AG04450 (cell line): ENCODE data around the gene BCKDHA. TPM values are rescaled to one million over a fixed set of nuclear protein-coding genes. Genes with fewer than 3 reads are reported as not detected.

Experiments used
- CTCF ChIA-PET: fragments of 300-600, 350-600 bp; formaldehyde crosslinking; extraction: SDS; loops from one replicate; lab custom pipeline; 2022; ENCODE audit warnings: antibody characterized with exemption, inconsistent platforms; lab: Charles Lee
- POLR2A ChIA-PET: fragments of 350-600 bp; formaldehyde crosslinking; extraction: SDS; loops from one replicate; lab custom pipeline; 2021; ENCODE audit warnings: antibody characterized with exemption, inconsistent platforms; lab: Yijun Ruan, JAX
- DNase-seq: peaks from one replicate; pipeline ENCODE4 v3.0.0-alpha.2; 2011; ENCODE audit warnings: low read depth, low spot score
- H3K27ac ChIP-seq: one replicate; pipeline ENCODE4 v1.5.1; 2012; ENCODE audit warnings: low read depth, low read length, control low read depth
- H3K27me3 ChIP-seq: one replicate; pipeline ENCODE4 v1.6.0; 2012; ENCODE audit warnings: low read length; ENCODE audit not compliant: control insufficient read depth, insufficient read depth
- H3K4me3 ChIP-seq: 2 replicates; pipeline ENCODE4 v1.5.1; 2011; ENCODE audit warnings: mild to moderate bottlenecking, low read depth, low read length, control low read depth
- H3K9me3 ChIP-seq: 2 replicates; pipeline ENCODE4 v1.5.1; 2012; ENCODE audit warnings: low read length; ENCODE audit not compliant: control insufficient read depth, insufficient read depth
- polyA plus RNA-seq: library from polyadenylated mRNA; depleted of rRNA; stranded (reverse); fragments of >200 nt; gene quantifications from 2 replicates; pipeline ENCODE4 v1.2.3, GENCODE V29; 2011
- TF ChIP-seq, protein P1 (sequence below): IDR thresholded peaks from 2 replicates; pipeline ENCODE4 v1.5.1; 2011; ENCODE audit warnings: low read depth, low read length, control low read depth, inconsistent platforms

Gene BCKDHA
- polyA plus RNA-seq, 1 experiment, result 15.3 TPM

DNA sequence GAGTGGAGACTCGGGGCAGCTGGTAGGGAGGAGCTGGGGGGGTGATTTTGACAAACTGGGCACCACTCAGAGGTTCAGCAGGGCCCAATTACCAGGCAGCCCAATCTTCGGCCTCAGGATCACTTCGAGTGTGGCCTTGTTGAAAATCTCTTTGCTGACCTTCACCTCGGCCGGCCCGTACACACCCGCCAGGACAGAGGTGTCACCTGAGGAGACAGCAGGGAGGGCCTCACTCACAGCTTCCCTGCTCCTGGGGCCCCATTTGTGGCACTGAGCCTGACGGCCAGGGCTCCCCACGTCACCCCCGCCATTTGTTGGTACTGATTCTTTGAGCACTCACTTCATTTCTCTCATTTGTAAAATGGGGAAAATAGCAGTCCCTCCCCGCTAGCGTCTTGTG, 4.8 kb upstream of the BCKDHA start:
- no peak overlapping the region for H3K27ac ChIP-seq
- H3K4me3 ChIP-seq, result no peak overlapping the region
- H3K27me3 ChIP-seq, result no peaks in the 10 kb centered on the region
- CTCF ChIA-PET, result no interaction called here
- POLR2A ChIA-PET, result no interaction called here
- TF ChIP-seq, protein P1, sequence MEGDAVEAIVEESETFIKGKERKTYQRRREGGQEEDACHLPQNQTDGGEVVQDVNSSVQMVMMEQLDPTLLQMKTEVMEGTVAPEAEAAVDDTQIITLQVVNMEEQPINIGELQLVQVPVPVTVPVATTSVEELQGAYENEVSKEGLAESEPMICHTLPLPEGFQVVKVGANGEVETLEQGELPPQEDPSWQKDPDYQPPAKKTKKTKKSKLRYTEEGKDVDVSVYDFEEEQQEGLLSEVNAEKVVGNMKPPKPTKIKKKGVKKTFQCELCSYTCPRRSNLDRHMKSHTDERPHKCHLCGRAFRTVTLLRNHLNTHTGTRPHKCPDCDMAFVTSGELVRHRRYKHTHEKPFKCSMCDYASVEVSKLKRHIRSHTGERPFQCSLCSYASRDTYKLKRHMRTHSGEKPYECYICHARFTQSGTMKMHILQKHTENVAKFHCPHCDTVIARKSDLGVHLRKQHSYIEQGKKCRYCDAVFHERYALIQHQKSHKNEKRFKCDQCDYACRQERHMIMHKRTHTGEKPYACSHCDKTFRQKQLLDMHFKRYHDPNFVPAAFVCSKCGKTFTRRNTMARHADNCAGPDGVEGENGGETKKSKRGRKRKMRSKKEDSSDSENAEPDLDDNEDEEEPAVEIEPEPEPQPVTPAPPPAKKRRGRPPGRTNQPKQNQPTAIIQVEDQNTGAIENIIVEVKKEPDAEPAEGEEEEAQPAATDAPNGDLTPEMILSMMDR, result no peak
- no peak for DNase-seq
- no peaks in the 10 kb centered on the region for H3K9me3 ChIP-seq

DNA sequence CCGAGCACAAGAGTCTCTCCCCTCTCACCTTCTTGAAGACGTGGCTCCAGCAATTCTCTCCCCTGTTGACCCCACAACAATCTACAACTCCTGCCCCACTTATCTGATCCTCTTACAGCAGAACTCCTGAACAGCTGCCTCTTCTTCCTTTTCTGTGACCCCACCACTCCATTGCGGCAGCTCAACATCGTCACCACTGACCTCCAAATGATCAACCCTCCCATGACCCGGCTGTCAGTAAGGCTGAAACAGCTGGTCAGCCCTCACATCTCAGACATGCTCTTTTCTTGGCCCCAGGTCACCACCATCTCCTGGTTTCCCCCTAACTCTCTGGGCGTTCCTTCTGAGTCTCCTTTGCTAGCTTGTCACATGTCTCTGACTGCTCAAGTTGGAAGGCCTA, 2.3 kb upstream of the BCKDHA start:
- CTCF ChIA-PET, result no interaction called here
- TF ChIP-seq, protein P1, result no peak

DNA sequence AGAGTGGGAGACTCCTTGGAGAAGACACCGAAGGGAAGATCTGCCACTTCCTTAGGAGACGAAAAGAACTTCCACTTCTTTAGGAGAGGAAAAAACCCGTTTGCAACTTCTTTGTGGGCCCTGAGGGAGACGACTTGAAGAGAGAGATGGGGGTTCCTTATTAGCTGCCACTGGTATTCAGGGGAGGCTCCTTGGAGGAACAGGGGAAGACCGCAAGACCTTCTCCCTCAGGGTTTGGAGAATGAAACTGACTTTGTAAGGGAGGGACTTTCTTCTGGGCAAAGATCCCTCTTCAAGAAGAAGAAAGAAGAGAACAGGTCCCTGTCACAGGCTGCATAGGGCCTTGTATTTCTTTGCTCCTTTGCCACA, 416 bp downstream of the BCKDHA start:
- CTCF ChIA-PET, result no interaction called here
- peak overlapping the region; percentile 90 for H3K4me3 ChIP-seq
- DNase-seq, result no peak
- H3K27me3 ChIP-seq, result no peaks in the 10 kb centered on the region
- TF ChIP-seq, protein P1, result no peak
- H3K27ac ChIP-seq, result no peak overlapping the region
- POLR2A ChIA-PET, result no interaction called here
- H3K9me3 ChIP-seq, result no peaks in the 10 kb centered on the region

More for the DNA sequence above, 2.3 kb upstream of the BCKDHA start:
- H3K27me3 ChIP-seq, result no peaks in the 10 kb centered on the region
- no peak for DNase-seq
- POLR2A ChIA-PET, result no interaction called here
- H3K9me3 ChIP-seq, result no peaks in the 10 kb centered on the region
- no peak overlapping the region for H3K27ac ChIP-seq
- no peak overlapping the region for H3K4me3 ChIP-seq

DNA sequence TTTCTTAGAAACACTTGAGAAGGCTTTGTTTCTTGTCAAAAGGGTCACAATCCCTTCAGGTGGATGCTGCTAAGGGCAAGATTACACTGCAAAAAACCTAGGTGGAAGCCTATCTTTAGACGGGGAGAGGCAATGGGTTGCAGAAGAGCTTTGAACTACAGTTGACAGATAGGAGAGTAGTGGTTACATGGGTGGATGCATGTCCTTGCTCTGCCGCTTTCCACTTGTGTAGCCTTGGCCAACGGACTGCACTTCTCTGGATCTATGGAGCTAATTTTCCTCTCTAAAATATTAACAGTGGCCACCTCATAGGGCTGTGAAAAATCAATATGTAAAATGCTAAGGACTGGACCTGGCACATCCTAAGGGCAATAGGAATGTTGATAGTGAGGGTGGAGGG, 980 bp downstream of the BCKDHA start:
- peak overlapping the region; percentile 90 for H3K4me3 ChIP-seq
- CTCF ChIA-PET, result interaction anchor here (1.1 kb wide), 1 partner anchor 44 kb away, joined by 5 read pairs; no protein-coding TSS in a partner anchor
- POLR2A ChIA-PET, result no interaction called here
- H3K27ac ChIP-seq, result no peak overlapping the region
- no peak for DNase-seq
- no peaks in the 10 kb centered on the region for H3K9me3 ChIP-seq
- no peaks in the 10 kb centered on the region for H3K27me3 ChIP-seq
- TF ChIP-seq, protein P1, result no peak

DNA sequence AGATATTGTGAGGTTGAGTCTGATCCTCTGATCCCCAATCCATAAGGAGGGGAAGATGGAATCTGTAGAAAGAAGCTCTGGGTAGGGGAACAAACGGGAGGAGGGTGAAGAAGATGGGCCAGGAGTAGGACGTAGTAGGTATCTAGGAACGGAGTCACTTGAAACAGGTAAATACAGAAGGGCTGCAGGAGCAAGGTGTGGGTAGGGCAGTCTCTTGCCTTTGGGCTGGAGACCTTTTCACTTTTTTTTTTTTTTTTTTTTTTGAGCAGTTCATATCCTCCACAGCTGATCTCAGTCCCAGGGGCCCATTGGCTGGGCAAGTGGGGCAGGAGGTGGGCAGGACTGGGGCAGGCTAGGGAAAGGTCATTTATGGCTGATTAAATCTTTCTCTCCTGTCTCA, 1.5 kb downstream of the BCKDHA start:
- Histone ChIP-seq H3K9me3 (no peaks in the 10 kb centered on the region), H3K27ac (no peak overlapping the region), H3K27me3 (no peaks in the 10 kb centered on the region), H3K4me3 (no peak overlapping the region)
- no peak for DNase-seq
- POLR2A ChIA-PET, result no interaction called here
- CTCF ChIA-PET, result interaction anchor here (1.1 kb wide), 1 partner anchor 44 kb away, joined by 5 read pairs; no protein-coding TSS in a partner anchor
- TF ChIP-seq, protein P1, result no peak
